LoVo (cell line): ENCODE data around the gene TEX19.
"Not testable (repeated sequence)": the region's sequence is repeated elsewhere in the genome, so short reads cannot be mapped to it uniquely, and the experiment has no call there.

Experiments used
- DNase-seq: peaks from one replicate; pipeline ENCODE4 v3.0.0-alpha.2; 2016; ENCODE audit warnings: low spot score

TEX19 gene

GRCh38 chr17:82411396-82412053 is 52.5 kb downstream of the TEX19 start:
- no peak for DNase-seq

GRCh38 chr17:82412081-82412480 is 53.0 kb downstream of the TEX19 start:
- DNase-seq: not testable (repeated sequence)

- no peak for DNase-seq
These were observed 53.8 kb downstream of the TEX19 start for GRCh38 chr17:82412535-82413520.
